Measurements from ENCODE around the gene CTNNAL1. TPM values are rescaled to one million over a fixed set of nuclear protein-coding genes. Genes with fewer than 3 reads are reported as not detected.
"Not testable (repeated sequence)": the region's sequence is repeated elsewhere in the genome, so short reads cannot be mapped to it uniquely, and the experiment has no call there.

Gene CTNNAL1
- total RNA-seq, 1 donor from 2014 or later: 11.0 TPM

GRCh38 chr9:108997112-108997511, 16.2 kb downstream of the CTNNAL1 start:
- no peak for ATAC-seq
- DNase-seq (ENCODE audit: low spot score): no peak

- DNase-seq (ENCODE audit: low spot score) (no peak), ATAC-seq (no peak)
Observed at GRCh38 chr9:108996643-108997042, 16.7 kb downstream of the CTNNAL1 start.

GRCh38 chr9:108994695-108995094, 18.6 kb downstream of the CTNNAL1 start:
- peak; percentile 67 for ATAC-seq
- DNase-seq (ENCODE audit: low spot score): no peak

GRCh38 chr9:108991479-108991878, 21.8 kb downstream of the CTNNAL1 start:
- ATAC-seq (no peak), DNase-seq (ENCODE audit: low spot score) (no peak)

GRCh38 chr9:108983885-108984284, 29.4 kb downstream of the CTNNAL1 start:
- DNase-seq (ENCODE audit: low spot score) (no peak), ATAC-seq (no peak)

- ATAC-seq (no peak), DNase-seq (ENCODE audit: low spot score) (no peak)
Observed at GRCh38 chr9:108980893-108981292, 32.4 kb downstream of the CTNNAL1 start.

GRCh38 chr9:108978205-108978604, 35.1 kb downstream of the CTNNAL1 start:
- ATAC-seq: no peak
- no peak for DNase-seq (ENCODE audit: low spot score)

GRCh38 chr9:108973895-108974294, 39.4 kb downstream of the CTNNAL1 start:
- DNase-seq (ENCODE audit: low spot score) (no peak), ATAC-seq (no peak)

GRCh38 chr9:108972626-108973209, 40.6 kb downstream of the CTNNAL1 start:
- no peak for DNase-seq (ENCODE audit: low spot score)
- no peak for ATAC-seq

- DNase-seq (ENCODE audit: low spot score): no peak
- no peak for ATAC-seq
Observed at GRCh38 chr9:108972186-108972585, 41.1 kb downstream of the CTNNAL1 start.

- DNase-seq (ENCODE audit: low spot score); ATAC-seq: not testable (repeated sequence)
Observed at GRCh38 chr9:108971392-108971791, 41.9 kb downstream of the CTNNAL1 start.

GRCh38 chr9:108967916-108968315, 45.4 kb downstream of the CTNNAL1 start:
- ATAC-seq (no peak), DNase-seq (ENCODE audit: low spot score) (no peak)

- ATAC-seq (no peak), DNase-seq (ENCODE audit: low spot score) (no peak)
Observed at GRCh38 chr9:108963459-108964143, 49.7 kb downstream of the CTNNAL1 start.

- ATAC-seq (no peak), DNase-seq (ENCODE audit: low spot score) (no peak)
Observed at GRCh38 chr9:108961151-108961550, 52.1 kb downstream of the CTNNAL1 start.

GRCh38 chr9:108960331-108960730, 53.0 kb downstream of the CTNNAL1 start:
- no peak for ATAC-seq

GRCh38 chr9:108956631-108957026, 56.7 kb downstream of the CTNNAL1 start:
- no peak for ATAC-seq
- no peak for DNase-seq (ENCODE audit: low spot score)

More at GRCh38 chr9:108960331-108960730, 53.0 kb downstream of the CTNNAL1 start:
- no peak for DNase-seq (ENCODE audit: low spot score)

GRCh38 chr9:108956022-108956630, 57.2 kb downstream of the CTNNAL1 start:
- no peak for ATAC-seq

GRCh38 chr9:108953983-108954574, 59.2 kb downstream of the CTNNAL1 start:
- ATAC-seq: peak; percentile 87
- DNase-seq (ENCODE audit: low spot score): no peak

More at GRCh38 chr9:108956022-108956630, 57.2 kb downstream of the CTNNAL1 start:
- DNase-seq (ENCODE audit: low spot score): no peak

- ATAC-seq: no peak
- DNase-seq (ENCODE audit: low spot score): no peak
Observed at GRCh38 chr9:108951578-108951977, 61.7 kb downstream of the CTNNAL1 start.

GRCh38 chr9:108950168-108950567, 63.1 kb downstream of the CTNNAL1 start:
- ATAC-seq (no peak), DNase-seq (ENCODE audit: low spot score) (no peak)

- DNase-seq (ENCODE audit: low spot score) (no peak), ATAC-seq (no peak)
Observed at GRCh38 chr9:108939975-108940374, 73.3 kb downstream of the CTNNAL1 start.
